ENCODE measurements around the gene MCF2L2. TPM values are rescaled to one million over a fixed set of nuclear protein-coding genes. Genes with fewer than 3 reads are reported as not detected.
A peak's percentile ranks its signal among the peaks of the same experiment; 100 is the strongest.
"Not testable (repeated sequence)": the region's sequence is repeated elsewhere in the genome, so short reads cannot be mapped to it uniquely, and the experiment has no call there.

The MCF2L2 gene
- total RNA-seq, 1 experiment from 2014 or later = 0.24 TPM

- no peak for DNase-seq (ENCODE audit: low read depth)
Observed at GRCh38 chr3:183178512-183178832, 249.9 kb downstream of the MCF2L2 start.

- DNase-seq (ENCODE audit: low read depth) = no peak
Observed at GRCh38 chr3:183172051-183172639, 256.3 kb downstream of the MCF2L2 start.

GRCh38 chr3:183167975-183168374, 260.4 kb downstream of the MCF2L2 start:
- not testable (repeated sequence) for DNase-seq (ENCODE audit: low read depth)

GRCh38 chr3:183163563-183163962, 264.9 kb downstream of the MCF2L2 start:
- DNase-seq (ENCODE audit: low read depth) = no peak

GRCh38 chr3:183161552-183162336, 266.7 kb downstream of the MCF2L2 start:
- no peak for DNase-seq (ENCODE audit: low read depth)

- DNase-seq (ENCODE audit: low read depth) = no peak
Observed at GRCh38 chr3:183160616-183161015, 267.8 kb downstream of the MCF2L2 start.

- no peak for DNase-seq (ENCODE audit: low read depth)
Observed at GRCh38 chr3:183159333-183159732, 269.1 kb downstream of the MCF2L2 start.

GRCh38 chr3:183158551-183159006, 269.8 kb downstream of the MCF2L2 start:
- DNase-seq (ENCODE audit: low read depth) = peak; percentile 44

GRCh38 chr3:183158113-183158512, 270.3 kb downstream of the MCF2L2 start:
- DNase-seq (ENCODE audit: low read depth) = no peak

- DNase-seq (ENCODE audit: low read depth) = no peak
Observed at GRCh38 chr3:183156266-183156665, 272.2 kb downstream of the MCF2L2 start.

GRCh38 chr3:183155499-183155898, 272.9 kb downstream of the MCF2L2 start:
- no peak for DNase-seq (ENCODE audit: low read depth)

- no peak for DNase-seq (ENCODE audit: low read depth)
Observed at GRCh38 chr3:183153210-183153950, 275.0 kb downstream of the MCF2L2 start.

- DNase-seq (ENCODE audit: low read depth) = no peak
Observed at GRCh38 chr3:183151821-183152351, 276.5 kb downstream of the MCF2L2 start.

- no peak for DNase-seq (ENCODE audit: low read depth)
Observed at GRCh38 chr3:183151086-183151485, 277.3 kb downstream of the MCF2L2 start.

GRCh38 chr3:183149915-183150750, 278.3 kb downstream of the MCF2L2 start:
- peak; percentile 28 for DNase-seq (ENCODE audit: low read depth)

GRCh38 chr3:183148056-183148455, 280.4 kb downstream of the MCF2L2 start:
- DNase-seq (ENCODE audit: low read depth) = peak; percentile 67

GRCh38 chr3:183144363-183144762, 284.1 kb downstream of the MCF2L2 start:
- DNase-seq (ENCODE audit: low read depth) = no peak

GRCh38 chr3:183142199-183142598, 286.2 kb downstream of the MCF2L2 start:
- no peak for DNase-seq (ENCODE audit: low read depth)

GRCh38 chr3:183134844-183135243, 293.6 kb downstream of the MCF2L2 start:
- DNase-seq (ENCODE audit: low read depth) = no peak

- no peak for DNase-seq (ENCODE audit: low read depth)
Observed at GRCh38 chr3:183132409-183132808, 296.0 kb downstream of the MCF2L2 start.

GRCh38 chr3:183131735-183132134, 296.7 kb downstream of the MCF2L2 start:
- DNase-seq (ENCODE audit: low read depth) = no peak
